Left renal cortex interstitium (tissue), 4 donors: ENCODE measurements around the gene PRRC2A. TPM values are rescaled to one million over a fixed set of nuclear protein-coding genes. Genes with fewer than 3 reads are reported as not detected.

ENCODE experiments used
- DNase-seq, 4 donors: peaks; one replicate each; pipeline ENCODE4 v3.0.0-alpha.2; 2013; ENCODE audit warnings: low read depth in 4 of 4, low spot score in 2 of 4, missing footprints in 1 of 4
- polyA plus RNA-seq, 4 donors: library from polyadenylated mRNA; unstranded; fragments of 120-200 nt; gene quantifications; one replicate each; pipeline ENCODE4 v1.2.1, GENCODE V29; 2013; ENCODE audit not compliant: insufficient read length in 4 of 4

The PRRC2A gene
- polyA plus RNA-seq: 100 to 1,000 TPM; 129 to 238 (median 197) TPM

DNA sequence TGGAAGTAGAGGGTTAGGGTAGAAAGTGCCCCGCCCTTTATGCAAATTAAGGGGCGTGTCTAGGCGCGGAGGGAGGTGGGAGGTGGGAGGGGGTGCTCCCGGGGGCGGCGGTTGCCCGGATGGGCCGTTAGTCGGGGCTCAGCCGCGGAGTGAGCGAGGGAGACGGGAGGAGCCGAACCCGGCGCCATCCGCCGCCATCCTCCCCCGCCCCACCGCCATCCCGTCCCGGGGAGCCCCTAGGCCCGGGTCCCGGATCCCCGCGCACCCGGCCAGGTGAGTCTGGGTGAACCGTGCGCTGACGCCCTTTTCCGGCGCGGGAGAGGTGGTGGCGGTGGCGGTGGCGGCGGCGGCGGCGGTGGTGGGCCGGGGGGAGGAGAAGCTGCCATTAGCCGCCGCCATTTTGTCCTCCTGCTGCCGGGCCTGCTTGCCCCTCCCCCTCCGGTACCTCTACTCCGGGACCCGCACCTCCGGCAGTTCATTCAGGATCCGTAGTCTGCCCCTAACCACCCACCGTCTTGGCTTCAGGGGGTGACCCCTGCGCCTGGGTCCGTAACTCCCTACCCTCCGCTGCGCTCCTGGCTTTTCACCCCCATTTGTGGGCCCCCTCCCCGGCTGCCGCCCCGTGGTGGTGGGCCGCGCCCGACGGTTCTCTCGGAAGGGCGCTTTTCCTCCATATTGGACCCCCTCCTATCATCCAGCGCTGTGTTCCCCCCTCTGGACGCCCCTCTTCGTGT is at the start of gene PRRC2A:
Gene PRRC2A (plus strand): TSS at position 130 of the 734 bp plus-strand sequence. CDS start 2,075 bp downstream, outside the sequence.
- peak; percentile 36 to 95 (median 58) for DNase-seq

GRCh38 chr6:31572041-31572911 is 48.2 kb upstream of the PRRC2A start, which contains the start of gene LTA:
TSS of gene LTA (plus strand) at chr6:31572289. CDS start at chr6:31572743, 454 bp downstream.
- no peak for DNase-seq

GRCh38 chr6:31573239-31574105 is 47.0 kb upstream of the PRRC2A start:
- DNase-seq: no peak

GRCh38 chr6:31574106-31575061 is 46.1 kb upstream of the PRRC2A start:
- no peak for DNase-seq

- no peak for DNase-seq
These were observed 45.1 kb upstream of the PRRC2A start, which contains the start of gene TNF for GRCh38 chr6:31575335-31575901. TSS of gene TNF (plus strand) at chr6:31575565. CDS start at chr6:31575742, 177 bp downstream.

GRCh38 chr6:31575952-31576685 is 44.4 kb upstream of the PRRC2A start:
- no peak for DNase-seq

GRCh38 chr6:31576897-31577578 is 43.5 kb upstream of the PRRC2A start:
- DNase-seq: no peak

GRCh38 chr6:31577579-31577966 is 42.9 kb upstream of the PRRC2A start:
- DNase-seq: no peak

DNA sequence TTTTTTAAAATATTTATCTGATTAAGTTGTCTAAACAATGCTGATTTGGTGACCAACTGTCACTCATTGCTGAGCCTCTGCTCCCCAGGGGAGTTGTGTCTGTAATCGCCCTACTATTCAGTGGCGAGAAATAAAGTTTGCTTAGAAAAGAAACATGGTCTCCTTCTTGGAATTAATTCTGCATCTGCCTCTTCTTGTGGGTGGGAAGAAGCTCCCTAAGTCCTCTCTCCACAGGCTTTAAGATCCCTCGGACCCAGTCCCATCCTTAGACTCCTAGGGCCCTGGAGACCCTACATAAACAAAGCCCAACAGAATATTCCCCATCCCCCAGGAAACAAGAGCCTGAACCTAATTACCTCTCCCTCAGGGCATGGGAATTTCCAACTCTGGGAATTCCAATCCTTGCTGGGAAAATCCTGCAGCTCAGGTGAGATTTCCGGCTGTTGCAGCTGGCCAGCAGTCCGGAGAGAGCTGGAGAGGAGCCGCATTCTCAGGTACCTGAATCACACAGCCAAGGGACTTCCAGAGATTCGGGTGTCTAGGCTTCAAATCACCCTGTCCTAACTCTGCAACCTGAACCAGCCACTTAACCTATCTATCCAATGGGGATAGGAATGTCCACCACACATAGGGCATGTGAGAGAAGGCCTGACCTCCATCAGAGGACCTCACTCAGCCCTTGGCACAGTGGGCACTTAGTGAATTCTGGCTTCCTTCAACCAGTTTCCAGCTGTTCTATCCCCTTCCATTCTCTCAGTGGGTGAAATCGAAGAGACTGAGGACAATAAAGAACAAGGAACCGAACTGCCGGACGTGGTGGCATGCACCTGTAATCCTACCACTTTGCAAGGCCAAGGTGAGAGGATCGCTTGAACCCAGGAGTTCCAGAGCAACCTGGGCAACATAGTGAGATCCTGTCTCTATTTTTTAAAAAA is 42.1 kb upstream of the PRRC2A start:
- DNase-seq: no peak

- DNase-seq: no peak
These were observed 41.4 kb upstream of the PRRC2A start for GRCh38 chr6:31579119-31579505.

DNA sequence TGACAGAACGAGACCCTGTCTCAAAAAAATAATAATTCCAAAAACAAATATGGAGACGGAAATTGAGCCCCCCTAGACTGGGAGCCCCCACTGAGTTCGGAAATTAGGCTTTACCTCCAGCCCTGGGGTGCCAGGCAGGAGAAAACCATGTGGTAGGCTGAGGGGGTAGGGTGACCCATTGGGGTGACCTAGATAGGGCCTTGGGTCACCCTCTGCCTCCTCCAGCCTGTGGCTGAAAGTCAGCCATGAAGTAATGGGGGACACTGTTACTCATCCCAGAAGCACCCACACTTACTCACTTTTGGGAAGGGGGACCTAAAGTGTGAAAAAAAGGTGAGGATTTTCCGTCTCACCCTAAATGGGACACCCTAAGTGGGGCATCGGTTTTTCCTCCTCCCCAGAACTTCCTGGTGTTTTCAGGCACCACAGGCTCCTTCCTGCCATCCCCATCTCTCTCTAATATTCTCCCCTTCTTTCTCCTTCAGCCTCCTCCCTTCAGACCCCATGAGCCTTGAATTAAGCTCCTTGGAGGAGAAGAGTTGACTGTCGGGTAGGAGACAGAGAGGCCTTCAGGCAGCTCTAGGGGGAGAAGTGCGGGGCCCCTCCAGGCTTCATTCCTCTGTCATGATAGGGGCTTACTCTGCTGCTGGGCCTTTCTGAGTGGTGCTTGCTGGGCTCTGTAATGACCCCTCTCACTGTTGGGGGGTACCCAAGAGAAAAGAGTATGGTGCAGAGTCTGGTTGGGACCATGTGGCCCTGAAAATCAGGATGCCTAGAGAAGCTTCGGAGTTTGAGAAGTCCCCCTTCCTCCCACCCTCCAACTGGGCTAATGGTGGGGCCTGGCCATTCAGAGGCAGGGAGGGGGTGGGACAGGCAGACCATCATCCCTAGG is 40.7 kb upstream of the PRRC2A start:
- no peak for DNase-seq

- no peak for DNase-seq
These were observed 40.1 kb upstream of the PRRC2A start for GRCh38 chr6:31580438-31580740.

DNA sequence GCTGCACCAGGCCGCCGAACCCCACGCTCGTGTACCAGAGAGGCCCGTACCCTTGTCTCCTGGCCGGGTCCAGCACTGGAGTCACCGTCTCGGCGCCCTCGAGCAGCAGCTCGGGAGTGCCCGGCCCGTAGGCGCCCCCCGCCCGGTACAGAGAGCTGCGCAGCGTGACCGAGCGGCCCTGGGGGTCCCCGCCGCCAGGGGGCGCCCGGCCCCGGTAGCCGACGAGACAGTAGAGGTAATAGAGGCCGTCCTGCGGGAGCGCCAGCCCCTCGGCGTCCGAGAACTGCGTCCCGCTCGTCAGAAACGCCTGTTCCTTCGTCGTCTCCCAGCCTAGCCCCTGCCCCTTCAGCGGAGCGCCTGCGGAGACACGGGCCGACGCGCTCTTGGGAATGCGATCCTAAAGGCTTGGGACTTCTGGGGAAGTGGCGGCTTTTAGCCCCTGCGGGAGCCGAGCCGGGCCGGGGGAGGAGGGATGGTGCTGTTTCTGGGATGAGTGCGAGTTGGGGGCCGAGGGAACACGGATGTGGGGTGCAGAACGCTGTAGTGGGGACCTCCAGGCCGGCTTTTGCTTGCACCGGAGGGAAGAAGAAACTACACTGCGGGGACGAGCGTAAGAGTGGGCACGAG is 39.6 kb upstream of the PRRC2A start:
- DNase-seq: peak; percentile 63 to 80 (median 73)

DNA sequence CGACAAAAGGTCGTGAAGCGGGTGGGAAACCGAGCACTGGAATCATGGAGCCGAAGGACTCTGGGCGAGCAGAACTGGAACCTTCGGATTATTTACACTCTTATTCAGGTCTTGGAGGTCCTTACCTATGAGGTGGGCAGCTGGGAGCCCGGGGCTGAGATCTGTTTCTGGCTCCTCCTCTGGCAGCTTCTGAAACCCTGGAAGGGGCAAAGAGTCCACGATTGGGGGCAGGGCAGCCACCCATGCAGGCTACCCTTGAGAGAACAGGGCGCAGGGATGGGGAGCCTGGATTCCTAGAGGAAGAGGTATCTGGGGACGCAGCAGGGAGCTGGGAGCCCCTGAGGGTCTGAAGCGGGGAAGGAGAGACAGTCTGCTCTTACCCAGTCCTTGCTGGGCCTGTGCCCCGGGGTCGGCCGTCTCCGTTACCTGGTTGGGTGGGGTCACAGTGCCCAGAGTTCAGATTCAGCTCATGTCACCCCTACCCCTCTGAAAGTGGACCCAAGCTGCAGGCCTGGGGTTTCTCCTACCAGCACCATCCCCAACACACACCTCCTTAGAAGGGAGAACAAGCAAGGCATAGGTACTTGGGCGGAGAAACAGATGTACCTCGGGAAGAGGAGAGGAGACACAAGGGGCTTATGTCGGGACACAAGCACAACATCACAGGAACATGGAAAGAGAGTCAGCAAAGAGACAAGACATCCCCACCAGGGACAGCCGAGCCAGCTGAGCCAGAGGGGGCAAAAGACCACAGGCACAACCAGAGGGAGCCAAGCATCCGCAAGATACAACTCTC is 38.9 kb upstream of the PRRC2A start:
- DNase-seq: peak in 1 of 4 donors; percentile 28

DNA sequence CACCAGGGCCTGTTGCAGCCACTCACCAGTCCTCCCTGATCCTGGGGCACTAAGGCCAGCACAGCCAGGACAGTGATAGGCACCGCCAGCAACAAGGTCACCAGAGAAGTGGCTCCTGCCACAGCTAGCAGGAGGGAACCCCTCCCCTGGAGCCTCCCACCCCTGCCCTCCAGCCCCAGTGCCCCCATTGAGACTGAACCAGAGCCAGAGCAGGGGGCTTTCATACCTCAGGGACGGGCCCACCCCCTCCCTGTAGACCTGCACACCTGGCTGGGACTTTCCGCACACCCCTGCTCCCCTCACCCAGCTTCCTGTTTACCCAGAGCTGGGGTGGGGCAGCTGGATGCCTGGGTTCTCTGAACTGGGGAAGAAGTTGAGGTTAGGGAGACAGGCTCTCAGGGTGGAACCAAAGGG is 38.3 kb upstream of the PRRC2A start, which contains the start of gene LTB:
Gene LTB (minus strand): TSS at position 195 of the 414 bp plus-strand sequence. CDS start 7 bp downstream, at position 188.
- DNase-seq: no peak
